Activated effector memory CD4-positive, alpha-beta T cell treated with anti-CD3 and anti-CD28 coated beads, Interleukin-2, amount 50 U/mL, for 16 hours (primary cell): ENCODE data around the gene DMAP1.

Experiments used
- DNase-seq: peaks from one replicate; pipeline ENCODE4 v3.0.0-alpha.2; 2020

DMAP1 gene

GRCh38 chr1:44256762-44257554, 43.7 kb downstream of the DMAP1 start:
- no peak for DNase-seq

GRCh38 chr1:44259090-44259489, 45.8 kb downstream of the DMAP1 start:
- no peak for DNase-seq

GRCh38 chr1:44260792-44261170, 47.5 kb downstream of the DMAP1 start:
- no peak for DNase-seq

- no peak for DNase-seq
Measured at GRCh38 chr1:44261171-44261817, 48.0 kb downstream of the DMAP1 start.

GRCh38 chr1:44261962-44262361, 48.7 kb downstream of the DMAP1 start:
- DNase-seq = no peak

- no peak for DNase-seq
Measured at GRCh38 chr1:44262414-44262813, 49.1 kb downstream of the DMAP1 start.

GRCh38 chr1:44262816-44263567, 49.7 kb downstream of the DMAP1 start:
- DNase-seq = no peak

- DNase-seq = no peak
Measured at GRCh38 chr1:44263568-44264450, 50.5 kb downstream of the DMAP1 start.

GRCh38 chr1:44264451-44264771, 51.1 kb downstream of the DMAP1 start:
- DNase-seq = no peak

GRCh38 chr1:44265656-44266358, 52.5 kb downstream of the DMAP1 start:
- DNase-seq = no peak

GRCh38 chr1:44266400-44267344, 53.4 kb downstream of the DMAP1 start:
- no peak for DNase-seq

GRCh38 chr1:44267438-44267837, 54.2 kb downstream of the DMAP1 start:
- DNase-seq = no peak

GRCh38 chr1:44268054-44268453, 54.8 kb downstream of the DMAP1 start:
- no peak for DNase-seq
